ENCODE data around the gene REPIN1.

The REPIN1 gene

DNA sequence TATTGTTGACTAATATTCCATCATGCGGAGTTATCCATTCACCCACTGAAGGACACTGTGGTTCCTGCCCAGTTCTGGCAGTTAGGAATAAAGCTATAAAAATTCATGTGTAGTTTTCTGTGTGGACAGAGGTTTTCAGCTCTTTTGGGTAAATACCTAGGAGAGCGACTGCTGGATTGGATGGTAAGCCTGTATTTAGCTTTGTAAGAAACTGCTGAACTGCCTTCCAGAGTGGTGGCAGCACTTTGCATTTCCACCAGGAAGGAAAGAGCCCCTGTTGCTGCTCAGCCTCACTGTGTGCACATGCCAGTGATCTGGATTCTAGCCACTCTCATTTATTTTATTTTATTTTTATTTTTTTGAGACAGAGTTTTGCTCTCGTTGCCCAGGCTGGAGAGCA lies 24.7 kb downstream of the REPIN1 start:
- TF ChIP-seq, protein P1, sequence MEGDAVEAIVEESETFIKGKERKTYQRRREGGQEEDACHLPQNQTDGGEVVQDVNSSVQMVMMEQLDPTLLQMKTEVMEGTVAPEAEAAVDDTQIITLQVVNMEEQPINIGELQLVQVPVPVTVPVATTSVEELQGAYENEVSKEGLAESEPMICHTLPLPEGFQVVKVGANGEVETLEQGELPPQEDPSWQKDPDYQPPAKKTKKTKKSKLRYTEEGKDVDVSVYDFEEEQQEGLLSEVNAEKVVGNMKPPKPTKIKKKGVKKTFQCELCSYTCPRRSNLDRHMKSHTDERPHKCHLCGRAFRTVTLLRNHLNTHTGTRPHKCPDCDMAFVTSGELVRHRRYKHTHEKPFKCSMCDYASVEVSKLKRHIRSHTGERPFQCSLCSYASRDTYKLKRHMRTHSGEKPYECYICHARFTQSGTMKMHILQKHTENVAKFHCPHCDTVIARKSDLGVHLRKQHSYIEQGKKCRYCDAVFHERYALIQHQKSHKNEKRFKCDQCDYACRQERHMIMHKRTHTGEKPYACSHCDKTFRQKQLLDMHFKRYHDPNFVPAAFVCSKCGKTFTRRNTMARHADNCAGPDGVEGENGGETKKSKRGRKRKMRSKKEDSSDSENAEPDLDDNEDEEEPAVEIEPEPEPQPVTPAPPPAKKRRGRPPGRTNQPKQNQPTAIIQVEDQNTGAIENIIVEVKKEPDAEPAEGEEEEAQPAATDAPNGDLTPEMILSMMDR (conservative IDR thresholded peaks at IDR 0.05; ENCODE audit: low read depth, low read length), result no peak
- DNase-seq (ENCODE audit: low read depth), result no peak
- no peak overlapping the region for H3K4me3 ChIP-seq (ENCODE audit: low read length)

DNA sequence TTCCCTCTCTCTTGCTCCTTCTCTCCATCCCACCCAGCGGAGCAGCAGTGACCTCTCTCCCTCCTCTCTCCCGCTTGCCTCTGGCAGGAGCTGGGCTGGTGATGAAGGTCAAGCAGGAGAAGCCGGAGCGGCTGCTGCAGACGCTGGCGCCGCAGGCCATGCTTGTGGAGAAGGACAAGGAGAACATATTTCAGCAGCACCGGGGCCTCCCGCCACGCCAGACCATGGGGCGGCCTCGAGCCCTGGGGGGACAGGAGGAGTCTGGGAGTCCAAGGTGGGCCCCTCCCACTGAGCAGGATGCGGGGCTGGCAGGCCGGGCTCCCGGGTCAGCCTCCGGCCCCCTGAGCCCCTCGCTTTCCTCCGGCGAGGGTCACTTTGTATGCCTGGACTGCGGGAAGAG lies 27.8 kb downstream of the REPIN1 start:
- no peak overlapping the region for H3K4me3 ChIP-seq (ENCODE audit: low read length)
- TF ChIP-seq, protein P1 (conservative IDR thresholded peaks at IDR 0.05; ENCODE audit: low read depth, low read length), result no peak
- no peak for DNase-seq (ENCODE audit: low read depth)

DNA sequence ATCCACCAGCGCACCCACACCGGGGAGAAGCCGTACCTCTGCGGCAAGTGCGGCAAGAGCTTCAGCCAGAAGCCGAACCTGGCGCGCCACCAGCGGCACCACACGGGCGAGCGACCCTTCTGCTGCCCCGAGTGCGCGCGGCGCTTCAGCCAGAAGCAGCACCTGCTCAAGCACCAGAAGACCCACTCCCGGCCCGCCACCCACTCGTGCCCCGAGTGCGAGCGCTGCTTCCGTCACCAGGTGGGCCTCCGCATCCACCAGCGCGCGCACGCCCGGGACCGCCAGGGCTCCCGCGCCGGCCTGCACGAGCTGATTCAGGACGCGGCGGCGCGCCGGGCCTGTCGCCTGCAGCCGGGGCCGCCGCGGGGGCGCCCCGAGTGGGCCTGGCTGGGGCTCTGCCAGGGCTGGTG lies 28.2 kb downstream of the REPIN1 start:
- H3K4me3 ChIP-seq (ENCODE audit: low read length), result no peak overlapping the region
- TF ChIP-seq, protein P1 (conservative IDR thresholded peaks at IDR 0.05; ENCODE audit: low read depth, low read length), result no peak
- no peak for DNase-seq (ENCODE audit: low read depth)

DNA sequence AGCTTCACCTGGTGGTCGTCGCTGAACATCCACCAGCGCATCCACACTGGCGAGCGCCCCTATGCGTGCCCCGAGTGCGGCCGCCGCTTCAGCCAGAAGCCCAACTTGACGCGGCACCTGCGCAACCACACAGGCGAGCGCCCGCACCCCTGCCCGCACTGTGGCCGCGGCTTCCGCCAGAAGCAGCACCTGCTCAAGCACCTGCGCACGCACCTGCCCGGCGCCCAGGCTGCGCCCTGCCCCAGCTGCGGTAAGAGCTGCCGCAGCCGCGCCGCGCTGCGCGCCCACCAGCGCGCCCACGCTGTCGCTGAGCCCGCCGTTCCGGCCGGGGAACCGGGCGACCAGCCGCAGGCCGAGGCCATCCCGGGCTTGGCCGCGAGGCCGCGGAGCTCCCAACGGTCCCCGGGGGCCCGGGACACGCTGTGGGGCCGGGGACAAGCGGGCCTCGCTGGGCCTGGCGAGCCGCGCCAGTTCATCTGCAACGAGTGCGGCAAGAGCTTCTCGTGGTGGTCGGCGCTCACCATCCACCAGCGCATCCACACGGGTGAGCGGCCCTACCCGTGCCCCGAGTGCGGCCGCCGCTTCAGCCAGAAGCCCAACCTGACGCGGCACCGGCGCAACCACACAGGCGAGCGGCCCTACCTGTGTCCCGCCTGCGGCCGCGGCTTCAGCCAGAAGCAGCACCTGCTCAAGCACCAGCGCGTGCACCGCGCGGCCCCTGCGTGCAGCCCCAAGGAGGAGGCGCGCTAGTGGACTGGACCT lies 28.9 kb downstream of the REPIN1 start:
- DNase-seq (ENCODE audit: low read depth), result no peak
- H3K4me3 ChIP-seq (ENCODE audit: low read length), result no peak overlapping the region
- TF ChIP-seq, protein P1 (conservative IDR thresholded peaks at IDR 0.05; ENCODE audit: low read depth, low read length), result no peak

DNA sequence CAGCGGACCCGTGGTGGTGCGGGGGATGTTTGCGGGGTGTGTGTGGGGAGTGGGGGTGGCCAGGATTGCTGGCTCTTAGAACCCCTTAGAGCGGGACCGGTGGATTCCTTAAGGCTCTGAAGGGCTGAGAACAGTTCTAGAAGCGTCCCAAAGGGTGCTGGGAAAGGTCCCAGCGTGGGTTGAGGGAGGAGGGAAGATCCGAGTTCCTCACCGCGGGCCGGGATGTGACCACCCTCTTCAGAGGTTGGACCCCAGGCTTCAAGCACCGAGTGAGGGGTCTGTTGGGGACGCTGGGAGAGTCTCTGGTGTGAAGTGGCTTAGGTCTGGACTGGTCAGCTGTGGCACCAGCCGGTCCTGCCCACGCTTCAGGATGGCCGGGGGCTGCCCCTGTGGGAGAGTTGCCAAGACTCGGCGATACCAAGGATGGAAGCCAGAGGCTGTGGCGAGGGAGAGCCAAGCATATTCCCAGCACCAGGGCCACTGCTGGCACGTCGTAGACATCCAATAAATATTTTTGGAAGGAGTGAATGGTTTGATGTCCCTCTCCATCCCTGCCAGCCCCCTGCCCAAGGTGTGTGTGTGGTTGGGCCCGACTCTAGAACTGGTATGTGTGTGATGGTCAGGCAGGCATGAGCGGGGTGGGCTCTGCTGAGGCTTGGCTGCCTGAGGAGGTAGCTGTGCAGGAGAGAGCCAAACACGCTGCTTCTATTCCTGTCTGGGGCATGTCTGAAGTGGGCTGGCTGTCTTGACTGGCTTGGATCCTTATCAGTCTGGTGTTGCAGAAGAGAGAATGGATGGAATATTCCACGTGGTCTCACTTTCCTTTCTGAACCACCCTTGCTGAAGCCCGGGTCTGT lies 29.7 kb downstream of the REPIN1 start:
- no peak for DNase-seq (ENCODE audit: low read depth)
- no peak overlapping the region for H3K4me3 ChIP-seq (ENCODE audit: low read length)
- TF ChIP-seq, protein P1 (conservative IDR thresholded peaks at IDR 0.05; ENCODE audit: low read depth, low read length), result no peak

DNA sequence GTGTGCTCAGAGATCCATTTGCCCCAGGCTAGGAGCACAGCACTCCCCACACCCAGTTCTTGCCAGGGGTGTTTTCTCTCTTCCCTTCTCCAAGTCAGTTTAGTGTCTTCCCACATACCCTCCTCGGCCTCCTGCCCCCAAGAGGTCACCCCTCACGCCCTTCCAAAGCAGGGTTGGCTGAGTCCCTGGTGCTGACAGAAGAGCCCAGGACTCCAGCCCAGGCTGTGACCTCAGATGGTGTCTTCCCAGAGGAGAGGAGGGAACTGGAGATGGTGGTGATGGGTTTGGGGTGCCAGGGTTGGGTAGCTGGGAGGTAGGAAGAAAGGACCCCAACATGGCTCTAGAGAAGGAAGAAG lies 30.3 kb downstream of the REPIN1 start:
- TF ChIP-seq, protein P1 (conservative IDR thresholded peaks at IDR 0.05; ENCODE audit: low read depth, low read length), result no peak
- DNase-seq (ENCODE audit: low read depth), result no peak
- H3K4me3 ChIP-seq (ENCODE audit: low read length), result no peak overlapping the region

All from retinal pigment epithelial cell (primary cell).